Stimulated activated naive CD8-positive, alpha-beta T cell treated with anti-CD3 and anti-CD28 coated beads, Interleukin-15, Interleukin-2, amounts not matched to agents 100 U/mL and 50 U/mL, for 24 hours (primary cell): Measurements from ENCODE around the gene TRIP10.

ENCODE experiments used
- ATAC-seq: fragments of 150-1000 bp; cut with Tn5 transposase; one replicate; pipeline ENCODE4 v1.10.0; 2021
- DNase-seq: peaks from one replicate; pipeline ENCODE4 v3.0.0; 2021

The TRIP10 gene

GRCh38 chr19:6725513-6726231 lies 13.8 kb upstream of the TRIP10 start:
- DNase-seq (no peak), ATAC-seq (no peak)

- DNase-seq, result no peak
- ATAC-seq, result no peak
These were observed 11.1 kb upstream of the TRIP10 start for GRCh38 chr19:6728346-6728745.

GRCh38 chr19:6729573-6730152 lies 9.8 kb upstream of the TRIP10 start:
- no peak for ATAC-seq
- no peak for DNase-seq

GRCh38 chr19:6730153-6730804 lies 9.2 kb upstream of the TRIP10 start:
- DNase-seq (peak; percentile 73), ATAC-seq (peak; percentile 56)

- ATAC-seq (no peak), DNase-seq (no peak)
These were observed 8.4 kb upstream of the TRIP10 start for GRCh38 chr19:6730941-6731670.

- no peak for ATAC-seq
- DNase-seq, result no peak
These were observed 7.7 kb upstream of the TRIP10 start for GRCh38 chr19:6731822-6732221.

GRCh38 chr19:6732803-6733337 lies 6.6 kb upstream of the TRIP10 start:
- ATAC-seq, result no peak
- DNase-seq, result no peak

- ATAC-seq, result no peak
- no peak for DNase-seq
These were observed 6.0 kb upstream of the TRIP10 start for GRCh38 chr19:6733338-6734095.

- no peak for DNase-seq
These were observed 5.3 kb upstream of the TRIP10 start for GRCh38 chr19:6734096-6734696.

GRCh38 chr19:6735181-6735911 lies 4.1 kb upstream of the TRIP10 start:
- ATAC-seq (no peak), DNase-seq (no peak)

More at GRCh38 chr19:6734096-6734696, 5.3 kb upstream of the TRIP10 start:
- ATAC-seq, result no peak

- peak; percentile 14 for ATAC-seq
- peak; percentile 74 for DNase-seq
These were observed 3.1 kb upstream of the TRIP10 start for GRCh38 chr19:6736169-6736916.

GRCh38 chr19:6736917-6737283 lies 2.6 kb upstream of the TRIP10 start:
- no peak for ATAC-seq
- no peak for DNase-seq

GRCh38 chr19:6737284-6737872 lies 2.1 kb upstream of the TRIP10 start, which contains the start of gene GPR108:
Gene GPR108, minus strand, starts transcription at chr19:6737580. Its CDS starts 4 bp downstream, at chr19:6737576.
- DNase-seq (peak; percentile 99), ATAC-seq (peak; percentile 78)

- peak; percentile 83 for DNase-seq
These were observed 1.4 kb upstream of the TRIP10 start for GRCh38 chr19:6737873-6738786.

GRCh38 chr19:6738787-6739389 lies 592 bp upstream of the TRIP10 start:
- ATAC-seq (no peak), DNase-seq (peak; percentile 39)

More at GRCh38 chr19:6737873-6738786, 1.4 kb upstream of the TRIP10 start:
- peak; percentile 40 for ATAC-seq

- ATAC-seq (no peak), DNase-seq (peak; percentile 63)
These were observed 556 bp downstream of the TRIP10 start for GRCh38 chr19:6739883-6740588.
